K562 (cell line): ENCODE measurements around the gene CYTH4. TPM values are rescaled to one million over a fixed set of nuclear protein-coding genes. Genes with fewer than 3 reads are reported as not detected.
A peak's percentile ranks its signal among the peaks of the same experiment; 100 is the strongest.

Experiments
- BCOR ChIP-seq: fragments of 450-650 bp; IDR thresholded peaks from 2 replicates; pipeline ENCODE4 v1.6.1; 2016
- CGGBP1 ChIP-seq: fragments of 250-450 bp; sonication (Bioruptor Pico); IDR thresholded peaks from 2 replicates; pipeline ENCODE4 v1.9.0; 2021; ENCODE audit warnings: mild to moderate bottlenecking
- DNMT1 ChIP-seq: fragments of 450-650 bp; IDR thresholded peaks from 2 replicates; pipeline ENCODE4 v1.6.1; 2016; ENCODE audit warnings: antibody characterized with exemption, mild to moderate bottlenecking
- EWSR1 ChIP-seq: fragments of 450-650 bp; IDR thresholded peaks from 2 replicates; pipeline ENCODE4 v1.6.1; 2018; ENCODE audit warnings: borderline replicate concordance, mild to moderate bottlenecking, low read depth, moderate library complexity; ENCODE audit not compliant: partially characterized antibody
- GABPA ChIP-seq: fragments of 200-800 bp; sonication (Bioruptor generic); conservative IDR thresholded peaks from 2 replicates; pipeline ENCODE4 v1.6.1; 2016; ENCODE audit warnings: low read depth, missing genetic modification characterization, missing compliant biosample characterization
- HOXB6 ChIP-seq: fragments of 250-450 bp; sonication (Bioruptor Pico); IDR thresholded peaks from 2 replicates; pipeline ENCODE4 v1.5.1; 2022; ENCODE audit warnings: mild to moderate bottlenecking, borderline replicate concordance
- KAT8 ChIP-seq: fragments of 450-650 bp; IDR thresholded peaks from 2 replicates; pipeline ENCODE4 v1.6.1; 2016; ENCODE audit warnings: low read depth, mild to moderate bottlenecking
- KLF6 ChIP-seq: fragments of 250-450 bp; sonication (Bioruptor Pico); IDR thresholded peaks from 2 replicates; pipeline ENCODE4 v1.4.0; 2020; ENCODE audit warnings: mild to moderate bottlenecking, moderate library complexity, borderline replicate concordance
- LEF1 ChIP-seq: fragments of 450-650 bp; IDR thresholded peaks from 2 replicates; pipeline ENCODE4 v1.6.1; 2016; ENCODE audit warnings: mild to moderate bottlenecking
- MAFG ChIP-seq: fragments of 450-650 bp; conservative IDR thresholded peaks from 2 replicates; pipeline ENCODE4 v1.6.1; 2016; ENCODE audit warnings: missing genetic modification characterization, missing compliant biosample characterization
- MAZ ChIP-seq, 2 experiments: fragments of 450-650 bp in 1 of 2; sonication (generic) in 1 of 2; formaldehyde crosslinking; IDR thresholded peaks in 1 of 2; conservative IDR thresholded peaks in 1 of 2; 2 replicates each; pipeline versions ENCODE4 v1.4.0 to v1.5.0; 2020; ENCODE audit warnings: mild to moderate bottlenecking in 1 of 2, missing genetic modification reagents in 1 of 2
- MCM3 ChIP-seq: fragments of 450-650 bp; IDR thresholded peaks from 2 replicates; pipeline ENCODE4 v1.6.1; 2016
- MCM5 ChIP-seq: fragments of 450-650 bp; IDR thresholded peaks from 2 replicates; pipeline ENCODE4 v1.6.1; 2016; ENCODE audit warnings: low read depth
- MCM7 ChIP-seq, 2 experiments: fragments of 450-650 bp; IDR thresholded peaks; 2 replicates each; pipeline ENCODE4 v1.6.1; 2016 to 2018
- NFATC3 ChIP-seq: fragments of 450-650 bp; IDR thresholded peaks from 2 replicates; pipeline ENCODE4 v1.6.1; 2017; ENCODE audit warnings: mild to moderate bottlenecking
- NFIC ChIP-seq: fragments of 450-650 bp; IDR thresholded peaks from 2 replicates; pipeline ENCODE4 v1.6.1; 2017; ENCODE audit warnings: mild to moderate bottlenecking, inconsistent platforms
- NR4A1 ChIP-seq, 2 experiments: fragments of 250-450 bp in 1 of 2; fragments of 450-650 bp in 1 of 2; sonication (Bioruptor Pico) in 1 of 2; IDR thresholded peaks; 2 replicates each; pipeline versions ENCODE4 v1.4.0 to v1.6.1; 2016 to 2020; ENCODE audit warnings: mild to moderate bottlenecking in 2 of 2, missing compliant biosample characterization in 1 of 2, missing genetic modification characterization in 1 of 2, moderate library complexity in 1 of 2
- PYGO2 ChIP-seq: fragments of 450-650 bp; IDR thresholded peaks from 2 replicates; pipeline ENCODE4 v1.6.1; 2016; ENCODE audit warnings: mild to moderate bottlenecking, missing genetic modification characterization, moderate library complexity, missing compliant biosample characterization
- SMAD3 ChIP-seq: fragments of 450-650 bp; formaldehyde crosslinking; conservative IDR thresholded peaks from 2 replicates; pipeline ENCODE4 v1.4.0; 2020; ENCODE audit warnings: mild to moderate bottlenecking
- SP1 ChIP-seq: sonication (generic); formaldehyde crosslinking; IDR thresholded peaks from 2 replicates; pipeline ENCODE4 v1.8.1; 2022; ENCODE audit warnings: mild to moderate bottlenecking, missing genetic modification reagents
- THAP7 ChIP-seq: fragments of 250-450 bp; sonication (Bioruptor Pico); IDR thresholded peaks from 2 replicates; pipeline ENCODE4 v1.5.0; 2021
- ZFPM2 ChIP-seq: fragments of 250-450 bp; sonication (Bioruptor Pico); IDR thresholded peaks from 2 replicates; pipeline ENCODE4 v1.5.1; 2022; ENCODE audit warnings: mild to moderate bottlenecking
- ZKSCAN8 ChIP-seq: fragments of 200-800 bp; sonication (Bioruptor generic); IDR thresholded peaks from 2 replicates; pipeline ENCODE4 v1.6.1; 2016; ENCODE audit warnings: missing genetic modification characterization, missing compliant biosample characterization
- ZNF644 ChIP-seq: fragments of 200-800 bp; sonication (Bioruptor generic); IDR thresholded peaks from 2 replicates; pipeline ENCODE4 v1.6.1; 2016; ENCODE audit warnings: low read depth, missing genetic modification characterization, missing compliant biosample characterization
- ZNF699 ChIP-seq: fragments of 250-450 bp; sonication (Bioruptor Pico); IDR thresholded peaks from 2 replicates; pipeline ENCODE4 v1.8.0; 2021; ENCODE audit warnings: mild to moderate bottlenecking, moderate library complexity; ENCODE audit not compliant: insufficient replicate concordance
- polyA plus RNA-seq, 8 experiments: library from polyadenylated mRNA; depleted of rRNA in 4 of 8; stranded (reverse) in 5 of 8; unstranded in 3 of 8; fragments of >200 nt; fragmentation: Nextera tagmentation in 2 of 8; fragmentation: Illumina TruSeq in 1 of 8; extraction: Ambion mirVana in 2 of 8; extraction: Trizol in 1 of 8; gene quantifications; 2 replicates each; pipeline versions ENCODE4 v1.2.1 to v1.2.3, GENCODE V29; 2011 to 2014; ENCODE audit warnings: inconsistent platforms in 1 of 8, missing spikeins in 1 of 8
- total RNA-seq, 7 experiments: library from RNA; depleted of rRNA in 6 of 7; stranded (reverse); fragments of >200 nt in 6 of 7; fragmentation: Illumina TruSeq in 2 of 7; extraction: Trizol in 2 of 7; gene quantifications; 2 replicates each; pipeline versions ENCODE4 v1.2.1 to v1.2.3, GENCODE V29; 2011 to 2021; ENCODE audit warnings: low replicate concordance in 1 of 7
- TF ChIP-seq, protein P1 (sequence below): sonication (generic); formaldehyde crosslinking; IDR thresholded peaks from 2 replicates; pipeline ENCODE4 v1.8.0; 2022; ENCODE audit warnings: missing genetic modification reagents, mild to moderate bottlenecking, moderate library complexity, borderline replicate concordance
- TF ChIP-seq, protein P2 (sequence below): fragments of 150-350 bp; conservative IDR thresholded peaks from 2 replicates; pipeline ENCODE4 v1.6.1; 2014; ENCODE audit warnings: low read length

Gene CYTH4
- total and polyA plus RNA-seq, 9 of the 15 experiments (the other 6 are each of a cell fraction or from before 2014, with no cell fraction given), result 0.03 to 2.0 (median 0.61) TPM; not detected in 1

DNA sequence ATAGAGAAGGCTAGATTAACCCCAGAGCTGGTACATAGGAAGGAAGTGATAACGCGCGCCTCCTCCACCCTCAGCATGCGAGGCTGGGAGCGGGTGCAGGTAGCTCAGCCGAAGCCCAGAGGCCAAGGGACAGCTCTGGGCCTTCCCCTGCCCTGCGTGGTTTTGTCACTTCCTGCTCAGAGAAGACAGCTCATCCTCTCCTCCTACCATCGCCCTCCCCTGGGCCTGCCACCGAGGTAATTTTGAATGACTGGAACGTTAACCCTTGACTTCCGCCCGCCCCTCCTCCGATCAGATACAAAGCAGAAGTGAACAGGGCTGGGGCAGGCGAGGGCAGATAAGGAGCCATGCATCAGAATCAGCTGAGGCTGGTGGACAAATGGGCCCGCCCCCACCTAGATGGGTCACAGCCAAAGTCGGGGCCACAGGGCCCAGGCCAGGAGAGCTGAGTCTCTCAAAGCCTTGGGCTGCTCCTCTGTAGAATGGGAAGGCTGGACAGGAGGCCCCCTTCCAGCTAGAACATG is 39.9 kb upstream of the CYTH4 start (continued):
- TF ChIP-seq THAP7 (CRISPR knock-in tag) (no peak), MCM5 (no peak), GABPA (peak; percentile 89), MAZ (CRISPR knock-in tag; conservative IDR thresholded peaks at IDR 0.05 in 1 of 2, IDR thresholded peaks at IDR 0.05 in 1 of 2) (peak; percentile 77 to 79), MCM3 (no peak), PYGO2 (no peak), ZKSCAN8 (CRISPR knock-in tag) (peak; percentile 48; the same call in 1 of the 2 replicates), ZNF644 (0 out of 2 replicates have a peak, but pooled peaks have one; percentile 34), KLF6 (CRISPR knock-in tag) (no peak; the same call in 1 of the 2 replicates), EWSR1 (no peak), ZNF699 (no peak), NR4A1 (CRISPR knock-in tag; IDR thresholded peaks at IDR 0.05) (no peak), NR4A1 (tag; IDR thresholded peaks at IDR 0.05) (no peak), MCM7 (IDR thresholded peaks at IDR 0.05) (no peak), MAFG (tag) (no peak), DNMT1 (no peak), SMAD3 (no peak), BCOR (peak; percentile 52; the same call in 1 of the 2 replicates), KAT8 (no peak), NFATC3 (no peak), NFIC (peak; percentile 88), HOXB6 (no peak), CGGBP1 (CRISPR knock-in tag) (no peak), ZFPM2 (CRISPR knock-in tag) (no peak), LEF1 (peak; percentile 77), SP1 (CRISPR knock-in tag) (peak; percentile 60; the same call in 1 of the 2 replicates)
- TF ChIP-seq, protein P1, sequence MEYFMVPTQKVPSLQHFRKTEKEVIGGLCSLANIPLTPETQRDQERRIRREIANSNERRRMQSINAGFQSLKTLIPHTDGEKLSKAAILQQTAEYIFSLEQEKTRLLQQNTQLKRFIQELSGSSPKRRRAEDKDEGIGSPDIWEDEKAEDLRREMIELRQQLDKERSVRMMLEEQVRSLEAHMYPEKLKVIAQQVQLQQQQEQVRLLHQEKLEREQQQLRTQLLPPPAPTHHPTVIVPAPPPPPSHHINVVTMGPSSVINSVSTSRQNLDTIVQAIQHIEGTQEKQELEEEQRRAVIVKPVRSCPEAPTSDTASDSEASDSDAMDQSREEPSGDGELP (CRISPR knock-in tag), result peak; percentile 100
- TF ChIP-seq, protein P2, sequence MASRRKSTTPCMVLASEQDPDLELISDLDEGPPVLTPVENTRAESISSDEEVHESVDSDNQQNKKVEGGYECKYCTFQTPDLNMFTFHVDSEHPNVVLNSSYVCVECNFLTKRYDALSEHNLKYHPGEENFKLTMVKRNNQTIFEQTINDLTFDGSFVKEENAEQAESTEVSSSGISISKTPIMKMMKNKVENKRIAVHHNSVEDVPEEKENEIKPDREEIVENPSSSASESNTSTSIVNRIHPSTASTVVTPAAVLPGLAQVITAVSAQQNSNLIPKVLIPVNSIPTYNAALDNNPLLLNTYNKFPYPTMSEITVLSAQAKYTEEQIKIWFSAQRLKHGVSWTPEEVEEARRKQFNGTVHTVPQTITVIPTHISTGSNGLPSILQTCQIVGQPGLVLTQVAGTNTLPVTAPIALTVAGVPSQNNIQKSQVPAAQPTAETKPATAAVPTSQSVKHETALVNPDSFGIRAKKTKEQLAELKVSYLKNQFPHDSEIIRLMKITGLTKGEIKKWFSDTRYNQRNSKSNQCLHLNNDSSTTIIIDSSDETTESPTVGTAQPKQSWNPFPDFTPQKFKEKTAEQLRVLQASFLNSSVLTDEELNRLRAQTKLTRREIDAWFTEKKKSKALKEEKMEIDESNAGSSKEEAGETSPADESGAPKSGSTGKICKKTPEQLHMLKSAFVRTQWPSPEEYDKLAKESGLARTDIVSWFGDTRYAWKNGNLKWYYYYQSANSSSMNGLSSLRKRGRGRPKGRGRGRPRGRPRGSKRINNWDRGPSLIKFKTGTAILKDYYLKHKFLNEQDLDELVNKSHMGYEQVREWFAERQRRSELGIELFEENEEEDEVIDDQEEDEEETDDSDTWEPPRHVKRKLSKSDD, result no peak
